Liver (tissue), 9 donors: ENCODE measurements around the gene SH2D5. TPM values are rescaled to one million over a fixed set of nuclear protein-coding genes. Genes with fewer than 3 reads are reported as not detected.

Experiments used
- DNase-seq: peaks from one replicate; pipeline ENCODE4 v3.0.0-alpha.2; 2017; ENCODE audit warnings: low spot score
- H3K27ac ChIP-seq, 2 donors: one replicate each; pipeline ENCODE4 v1.7.0; 2013; ENCODE audit warnings: inconsistent platforms in 2 of 2, low read length in 2 of 2, control low read depth in 1 of 2, low read depth in 1 of 2, mild to moderate bottlenecking in 1 of 2
- H3K27me3 ChIP-seq, 4 donors: one replicate each; pipeline versions ENCODE4 v1.6.1 to v1.7.0; 2013; ENCODE audit warnings: low read length in 3 of 4, inconsistent platforms in 1 of 4, mild to moderate bottlenecking in 1 of 4, moderate library complexity in 1 of 4; ENCODE audit not compliant: control insufficient read depth in 4 of 4, insufficient read depth in 4 of 4
- H3K36me3 ChIP-seq, 4 donors: one replicate each; pipeline versions ENCODE4 v1.6.1 to v1.7.0; 2013; ENCODE audit warnings: low read length in 3 of 4, mild to moderate bottlenecking in 3 of 4, low read depth in 1 of 4, moderate library complexity in 1 of 4; ENCODE audit not compliant: control insufficient read depth in 4 of 4, insufficient read depth in 3 of 4
- H3K4me1 ChIP-seq, 4 donors: one replicate each; pipeline versions ENCODE4 v1.6.1 to v1.7.0; 2013; ENCODE audit warnings: low read length in 3 of 4, mild to moderate bottlenecking in 3 of 4, moderate library complexity in 1 of 4; ENCODE audit not compliant: control insufficient read depth in 4 of 4, insufficient read depth in 4 of 4
- H3K4me3 ChIP-seq, 3 donors: one replicate each; pipeline versions ENCODE4 v1.6.1 to v1.7.0; 2013; ENCODE audit warnings: low read length in 3 of 3, control low read depth in 1 of 3, low read depth in 1 of 3, mild to moderate bottlenecking in 1 of 3
- H3K9ac ChIP-seq, 2 donors: one replicate each; pipeline ENCODE4 v1.7.0; 2013; ENCODE audit warnings: low read length in 2 of 2, mild to moderate bottlenecking in 2 of 2, moderate library complexity in 2 of 2, control low read depth in 1 of 2, low read depth in 1 of 2
- H3K9me3 ChIP-seq, 4 donors: one replicate each; pipeline versions ENCODE4 v1.6.1 to v1.7.0; 2013; ENCODE audit warnings: low read length in 3 of 4; ENCODE audit not compliant: control insufficient read depth in 4 of 4
- FOXA1 ChIP-seq: IDR thresholded peaks from 2 replicates; pipeline ENCODE4 v1.6.1; 2016; ENCODE audit warnings: antibody characterized with exemption
- GABPA ChIP-seq, 2 donors: IDR thresholded peaks in 1 of 2; conservative IDR thresholded peaks in 1 of 2; 2 replicates each; pipeline ENCODE4 v1.6.1; 2016; ENCODE audit warnings: antibody characterized with exemption in 2 of 2, mild to moderate bottlenecking in 1 of 2, moderate library complexity in 1 of 2
- HNF4A ChIP-seq, 2 donors: conservative IDR thresholded peaks; 2 replicates each; pipeline ENCODE4 v1.6.1; 2016; ENCODE audit warnings: antibody characterized with exemption in 2 of 2, mild to moderate bottlenecking in 2 of 2
- JUND ChIP-seq, 2 donors: IDR thresholded peaks; 2 replicates each; pipeline ENCODE4 v1.6.1; 2016; ENCODE audit warnings: antibody characterized with exemption in 2 of 2
- NR2F2 ChIP-seq: IDR thresholded peaks from 2 replicates; pipeline ENCODE4 v1.6.1; 2016; ENCODE audit warnings: antibody characterized with exemption
- RAD21 ChIP-seq, 2 donors: IDR thresholded peaks; 2 replicates each; pipeline ENCODE4 v1.6.1; 2016; ENCODE audit warnings: antibody characterized with exemption in 2 of 2, mild to moderate bottlenecking in 2 of 2
- RXRA ChIP-seq, 2 donors: IDR thresholded peaks; 2 replicates each; pipeline ENCODE4 v1.6.1; 2017 to 2018; ENCODE audit warnings: antibody characterized with exemption in 2 of 2, mild to moderate bottlenecking in 1 of 2
- SP1 ChIP-seq: IDR thresholded peaks from 2 replicates; pipeline ENCODE4 v1.6.1; 2018; ENCODE audit warnings: antibody characterized with exemption, mild to moderate bottlenecking
- YY1 ChIP-seq: IDR thresholded peaks from 2 replicates; pipeline ENCODE4 v1.6.1; 2016; ENCODE audit warnings: antibody characterized with exemption, mild to moderate bottlenecking
- WGBS: extraction: QIAGEN DNeasy Blood & Tissue Kit; methylation state at CpG from one replicate; pipeline ENCODE4 v1.1.7; 2013; 5-methylcytosine and 5-hydroxymethylcytosine counted together
- polyA plus RNA-seq, 2 donors: library from polyadenylated mRNA; stranded (reverse) in 1 of 2; unstranded in 1 of 2; fragments of 200-250 nt in 1 of 2; fragments of >200 nt in 1 of 2; fragmentation: Nextera tagmentation in 1 of 2; extraction: Ambion mirVana in 1 of 2; gene quantifications; one replicate each; pipeline versions ENCODE4 v1.2.1 to v1.2.3, GENCODE V29; 2013 to 2015
- total RNA-seq, 2 donors: library from RNA; depleted of rRNA; stranded (reverse); fragments of >200 nt; gene quantifications; one replicate each; pipeline ENCODE4 v1.2.3, GENCODE V29; 2014
- TF ChIP-seq, protein P1 (sequence below): IDR thresholded peaks from 2 replicates; pipeline ENCODE4 v1.6.1; 2016; ENCODE audit warnings: antibody characterized with exemption
- TF ChIP-seq, protein P2 (sequence below): IDR thresholded peaks from 2 replicates; pipeline ENCODE4 v1.6.1; 2016; ENCODE audit warnings: antibody characterized with exemption, mild to moderate bottlenecking
- TF ChIP-seq, protein P3 (sequence below): IDR thresholded peaks from 2 replicates; pipeline ENCODE4 v1.6.1; 2016; ENCODE audit warnings: antibody characterized with exemption
- TF ChIP-seq, protein P4 (sequence below): IDR thresholded peaks from 2 replicates; pipeline ENCODE4 v1.6.1; 2016; ENCODE audit warnings: antibody characterized with exemption
- donor health status: healthy.
- donor health status: healthy.
- donor health status: healthy.
- donor health status: healthy.
- donor health status: healthy.

Gene SH2D5
- total and polyA plus RNA-seq, 4 donors: 0.05 TPM; not detected in 3

DNA sequence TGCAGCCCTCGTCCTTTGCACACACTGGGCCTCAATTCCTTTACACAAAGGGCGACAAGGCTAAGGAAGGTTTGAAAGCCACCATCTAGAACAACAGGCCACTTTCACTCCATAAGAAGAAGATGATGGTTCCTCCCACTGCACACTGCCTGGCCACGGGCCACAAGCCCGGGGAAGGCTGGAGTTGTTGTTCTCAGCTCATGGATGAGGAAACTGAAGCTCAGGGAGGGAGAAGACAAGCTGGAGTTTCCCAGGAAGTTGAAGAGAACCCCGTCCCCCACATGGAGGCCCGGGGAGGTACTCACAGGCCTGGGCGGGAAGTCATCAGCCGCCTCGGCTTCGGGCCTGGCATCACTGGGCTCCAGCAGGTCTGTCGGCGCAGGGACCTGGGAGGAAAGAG lies 46.8 kb downstream of the SH2D5 start:
- WGBS: 80% methylated on average over 12 of the region's 12 CpGs
- no peak overlapping the region for H3K4me3 ChIP-seq
- no peaks in the 10 kb centered on the region for H3K36me3 ChIP-seq
- no peaks in the 10 kb centered on the region for H3K4me1 ChIP-seq
- TF ChIP-seq RAD21 (IDR thresholded peaks at IDR 0.05): no peak
- TF ChIP-seq, protein P1, sequence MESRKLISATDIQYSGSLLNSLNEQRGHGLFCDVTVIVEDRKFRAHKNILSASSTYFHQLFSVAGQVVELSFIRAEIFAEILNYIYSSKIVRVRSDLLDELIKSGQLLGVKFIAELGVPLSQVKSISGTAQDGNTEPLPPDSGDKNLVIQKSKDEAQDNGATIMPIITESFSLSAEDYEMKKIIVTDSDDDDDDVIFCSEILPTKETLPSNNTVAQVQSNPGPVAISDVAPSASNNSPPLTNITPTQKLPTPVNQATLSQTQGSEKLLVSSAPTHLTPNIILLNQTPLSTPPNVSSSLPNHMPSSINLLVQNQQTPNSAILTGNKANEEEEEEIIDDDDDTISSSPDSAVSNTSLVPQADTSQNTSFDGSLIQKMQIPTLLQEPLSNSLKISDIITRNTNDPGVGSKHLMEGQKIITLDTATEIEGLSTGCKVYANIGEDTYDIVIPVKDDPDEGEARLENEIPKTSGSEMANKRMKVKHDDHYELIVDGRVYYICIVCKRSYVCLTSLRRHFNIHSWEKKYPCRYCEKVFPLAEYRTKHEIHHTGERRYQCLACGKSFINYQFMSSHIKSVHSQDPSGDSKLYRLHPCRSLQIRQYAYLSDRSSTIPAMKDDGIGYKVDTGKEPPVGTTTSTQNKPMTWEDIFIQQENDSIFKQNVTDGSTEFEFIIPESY: no peak
- TF ChIP-seq FOXA1: no peak
- no peak for TF ChIP-seq SP1
- TF ChIP-seq, protein P2, sequence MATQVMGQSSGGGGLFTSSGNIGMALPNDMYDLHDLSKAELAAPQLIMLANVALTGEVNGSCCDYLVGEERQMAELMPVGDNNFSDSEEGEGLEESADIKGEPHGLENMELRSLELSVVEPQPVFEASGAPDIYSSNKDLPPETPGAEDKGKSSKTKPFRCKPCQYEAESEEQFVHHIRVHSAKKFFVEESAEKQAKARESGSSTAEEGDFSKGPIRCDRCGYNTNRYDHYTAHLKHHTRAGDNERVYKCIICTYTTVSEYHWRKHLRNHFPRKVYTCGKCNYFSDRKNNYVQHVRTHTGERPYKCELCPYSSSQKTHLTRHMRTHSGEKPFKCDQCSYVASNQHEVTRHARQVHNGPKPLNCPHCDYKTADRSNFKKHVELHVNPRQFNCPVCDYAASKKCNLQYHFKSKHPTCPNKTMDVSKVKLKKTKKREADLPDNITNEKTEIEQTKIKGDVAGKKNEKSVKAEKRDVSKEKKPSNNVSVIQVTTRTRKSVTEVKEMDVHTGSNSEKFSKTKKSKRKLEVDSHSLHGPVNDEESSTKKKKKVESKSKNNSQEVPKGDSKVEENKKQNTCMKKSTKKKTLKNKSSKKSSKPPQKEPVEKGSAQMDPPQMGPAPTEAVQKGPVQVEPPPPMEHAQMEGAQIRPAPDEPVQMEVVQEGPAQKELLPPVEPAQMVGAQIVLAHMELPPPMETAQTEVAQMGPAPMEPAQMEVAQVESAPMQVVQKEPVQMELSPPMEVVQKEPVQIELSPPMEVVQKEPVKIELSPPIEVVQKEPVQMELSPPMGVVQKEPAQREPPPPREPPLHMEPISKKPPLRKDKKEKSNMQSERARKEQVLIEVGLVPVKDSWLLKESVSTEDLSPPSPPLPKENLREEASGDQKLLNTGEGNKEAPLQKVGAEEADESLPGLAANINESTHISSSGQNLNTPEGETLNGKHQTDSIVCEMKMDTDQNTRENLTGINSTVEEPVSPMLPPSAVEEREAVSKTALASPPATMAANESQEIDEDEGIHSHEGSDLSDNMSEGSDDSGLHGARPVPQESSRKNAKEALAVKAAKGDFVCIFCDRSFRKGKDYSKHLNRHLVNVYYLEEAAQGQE: no peak
- TF ChIP-seq HNF4A (conservative IDR thresholded peaks at IDR 0.05): no peak
- DNase-seq: no peak
- H3K9me3 ChIP-seq: no peaks in the 10 kb centered on the region
- H3K9ac ChIP-seq: no peak overlapping the region
- no peaks in the 10 kb centered on the region for H3K27me3 ChIP-seq
- peak overlapping the region; percentile 68 to 75 for H3K27ac ChIP-seq

DNA sequence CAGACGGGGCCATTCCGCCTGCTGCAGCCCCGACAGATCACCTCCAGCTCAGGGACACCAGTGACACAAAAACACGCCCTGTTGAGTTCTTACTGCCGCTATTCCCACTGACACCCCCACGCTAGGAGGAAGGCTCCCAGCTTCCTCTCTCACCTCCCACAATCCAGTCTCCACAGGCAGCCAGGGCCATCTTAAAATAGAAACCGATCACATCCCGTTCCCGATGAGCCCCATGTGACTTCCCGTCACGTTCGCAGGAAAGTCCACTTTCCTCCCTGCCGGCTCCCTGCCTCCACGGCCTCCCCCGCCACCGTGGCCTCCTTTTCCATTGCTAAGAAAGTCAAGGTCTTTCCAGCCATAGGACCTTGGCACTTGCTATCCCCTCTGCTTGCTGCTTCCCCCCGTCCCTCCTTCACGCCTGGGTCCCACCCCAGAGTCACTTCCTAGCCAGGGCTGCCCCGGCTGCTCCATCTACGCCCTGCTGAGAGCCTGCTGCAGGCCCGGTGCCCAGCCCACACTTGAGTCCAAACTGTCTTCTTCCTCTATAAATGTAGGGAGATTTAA lies 47.3 kb downstream of the SH2D5 start:
- peaks cover 0 to 4% (median 0%) of the 10 kb centered on the region in 4 donors for H3K4me1 ChIP-seq
- TF ChIP-seq GABPA (IDR thresholded peaks at IDR 0.05 in 1 of 2, conservative IDR thresholded peaks at IDR 0.05 in 1 of 2) (peak in 1 of 2 donors; percentile 11), SP1 (peak; percentile 42), JUND (IDR thresholded peaks at IDR 0.05) (no peak), RXRA (IDR thresholded peaks at IDR 0.05) (no peak), NR2F2 (peak; percentile 54), YY1 (no peak)
- TF ChIP-seq, protein P2: no peak
- TF ChIP-seq, protein P3, sequence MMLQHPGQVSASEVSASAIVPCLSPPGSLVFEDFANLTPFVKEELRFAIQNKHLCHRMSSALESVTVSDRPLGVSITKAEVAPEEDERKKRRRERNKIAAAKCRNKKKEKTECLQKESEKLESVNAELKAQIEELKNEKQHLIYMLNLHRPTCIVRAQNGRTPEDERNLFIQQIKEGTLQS: no peak
- TF ChIP-seq, protein P4, sequence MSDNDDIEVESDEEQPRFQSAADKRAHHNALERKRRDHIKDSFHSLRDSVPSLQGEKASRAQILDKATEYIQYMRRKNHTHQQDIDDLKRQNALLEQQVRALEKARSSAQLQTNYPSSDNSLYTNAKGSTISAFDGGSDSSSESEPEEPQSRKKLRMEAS: no peak
- 71% methylated on average over 21 of the region's 21 CpGs for WGBS

More for the DNA sequence above, 47.3 kb downstream of the SH2D5 start:
- H3K36me3 ChIP-seq: no peaks in the 10 kb centered on the region
- peak overlapping the region; percentile 75 to 77 for H3K27ac ChIP-seq
- no peaks in the 10 kb centered on the region for H3K27me3 ChIP-seq
- no peak for DNase-seq
- H3K9ac ChIP-seq: no peak overlapping the region
- no peaks in the 10 kb centered on the region for H3K9me3 ChIP-seq
- peak overlapping the region in 1 of 3 donors; percentile 9 for H3K4me3 ChIP-seq
